ENCODE measurements around the gene ELK1. TPM values are rescaled to one million over a fixed set of nuclear protein-coding genes. Genes with fewer than 3 reads are reported as not detected.

The ELK1 gene
- polyA plus RNA-seq, 1 donor from 2014 or later: 21.2 TPM

DNA sequence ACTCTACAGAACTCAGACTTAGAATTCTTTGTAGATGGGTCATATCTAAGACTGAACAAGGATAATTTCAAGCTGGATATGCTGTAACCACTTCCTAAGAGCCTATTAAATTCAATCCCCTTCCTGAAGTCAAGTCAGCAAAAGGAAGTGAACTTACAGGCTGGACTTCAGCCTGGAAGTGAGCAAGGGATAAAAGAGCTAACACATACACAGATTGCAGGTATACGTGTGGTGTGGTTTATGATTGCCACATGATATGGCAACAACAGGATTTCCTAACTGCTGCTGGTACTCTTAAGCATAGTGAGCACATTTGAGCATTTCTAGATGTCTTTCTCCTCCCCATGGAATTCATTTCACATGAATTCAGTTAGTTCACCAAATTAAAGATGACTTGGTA, 46.8 kb upstream of the ELK1 start:
- TF ChIP-seq EZH2 (IDR thresholded peaks at IDR 0.05; ENCODE audit: borderline replicate concordance, insufficient read depth, low read length, poor library complexity, severe bottlenecking): no peak
- no peak for TF ChIP-seq TAF1 (IDR thresholded peaks at IDR 0.05; ENCODE audit: low read depth)
- no peak for TF ChIP-seq POLR2AphosphoS5 (IDR thresholded peaks at IDR 0.05)
- TF ChIP-seq EP300 (conservative IDR thresholded peaks at IDR 0.05; ENCODE audit: poor library complexity, severe bottlenecking): no peak
- no peak for TF ChIP-seq SMC3 (conservative IDR thresholded peaks at IDR 0.05; ENCODE audit: poor library complexity)
- TF ChIP-seq, protein P1, sequence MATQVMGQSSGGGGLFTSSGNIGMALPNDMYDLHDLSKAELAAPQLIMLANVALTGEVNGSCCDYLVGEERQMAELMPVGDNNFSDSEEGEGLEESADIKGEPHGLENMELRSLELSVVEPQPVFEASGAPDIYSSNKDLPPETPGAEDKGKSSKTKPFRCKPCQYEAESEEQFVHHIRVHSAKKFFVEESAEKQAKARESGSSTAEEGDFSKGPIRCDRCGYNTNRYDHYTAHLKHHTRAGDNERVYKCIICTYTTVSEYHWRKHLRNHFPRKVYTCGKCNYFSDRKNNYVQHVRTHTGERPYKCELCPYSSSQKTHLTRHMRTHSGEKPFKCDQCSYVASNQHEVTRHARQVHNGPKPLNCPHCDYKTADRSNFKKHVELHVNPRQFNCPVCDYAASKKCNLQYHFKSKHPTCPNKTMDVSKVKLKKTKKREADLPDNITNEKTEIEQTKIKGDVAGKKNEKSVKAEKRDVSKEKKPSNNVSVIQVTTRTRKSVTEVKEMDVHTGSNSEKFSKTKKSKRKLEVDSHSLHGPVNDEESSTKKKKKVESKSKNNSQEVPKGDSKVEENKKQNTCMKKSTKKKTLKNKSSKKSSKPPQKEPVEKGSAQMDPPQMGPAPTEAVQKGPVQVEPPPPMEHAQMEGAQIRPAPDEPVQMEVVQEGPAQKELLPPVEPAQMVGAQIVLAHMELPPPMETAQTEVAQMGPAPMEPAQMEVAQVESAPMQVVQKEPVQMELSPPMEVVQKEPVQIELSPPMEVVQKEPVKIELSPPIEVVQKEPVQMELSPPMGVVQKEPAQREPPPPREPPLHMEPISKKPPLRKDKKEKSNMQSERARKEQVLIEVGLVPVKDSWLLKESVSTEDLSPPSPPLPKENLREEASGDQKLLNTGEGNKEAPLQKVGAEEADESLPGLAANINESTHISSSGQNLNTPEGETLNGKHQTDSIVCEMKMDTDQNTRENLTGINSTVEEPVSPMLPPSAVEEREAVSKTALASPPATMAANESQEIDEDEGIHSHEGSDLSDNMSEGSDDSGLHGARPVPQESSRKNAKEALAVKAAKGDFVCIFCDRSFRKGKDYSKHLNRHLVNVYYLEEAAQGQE (IDR thresholded peaks at IDR 0.05; ENCODE audit: borderline replicate concordance): no peak
- TF ChIP-seq MXI1 (conservative IDR thresholded peaks at IDR 0.05; ENCODE audit: poor library complexity, severe bottlenecking): no peak
- TF ChIP-seq, protein P2, sequence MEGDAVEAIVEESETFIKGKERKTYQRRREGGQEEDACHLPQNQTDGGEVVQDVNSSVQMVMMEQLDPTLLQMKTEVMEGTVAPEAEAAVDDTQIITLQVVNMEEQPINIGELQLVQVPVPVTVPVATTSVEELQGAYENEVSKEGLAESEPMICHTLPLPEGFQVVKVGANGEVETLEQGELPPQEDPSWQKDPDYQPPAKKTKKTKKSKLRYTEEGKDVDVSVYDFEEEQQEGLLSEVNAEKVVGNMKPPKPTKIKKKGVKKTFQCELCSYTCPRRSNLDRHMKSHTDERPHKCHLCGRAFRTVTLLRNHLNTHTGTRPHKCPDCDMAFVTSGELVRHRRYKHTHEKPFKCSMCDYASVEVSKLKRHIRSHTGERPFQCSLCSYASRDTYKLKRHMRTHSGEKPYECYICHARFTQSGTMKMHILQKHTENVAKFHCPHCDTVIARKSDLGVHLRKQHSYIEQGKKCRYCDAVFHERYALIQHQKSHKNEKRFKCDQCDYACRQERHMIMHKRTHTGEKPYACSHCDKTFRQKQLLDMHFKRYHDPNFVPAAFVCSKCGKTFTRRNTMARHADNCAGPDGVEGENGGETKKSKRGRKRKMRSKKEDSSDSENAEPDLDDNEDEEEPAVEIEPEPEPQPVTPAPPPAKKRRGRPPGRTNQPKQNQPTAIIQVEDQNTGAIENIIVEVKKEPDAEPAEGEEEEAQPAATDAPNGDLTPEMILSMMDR (IDR thresholded peaks at IDR 0.05; ENCODE audit: poor library complexity, severe bottlenecking): no peak
- TF ChIP-seq RAD21 (conservative IDR thresholded peaks at IDR 0.05): no peak
- no peak overlapping the region for H3K4me2 ChIP-seq (ENCODE audit: low read length)
- H3K79me2 ChIP-seq (replicated peaks; ENCODE audit: insufficient read depth, low read length): no peaks in the 10 kb centered on the region
- no peaks in the 10 kb centered on the region for H3K36me3 ChIP-seq (ENCODE audit: insufficient read depth, low read length)
- H3F3A ChIP-seq (ENCODE audit: insufficient read depth, low read length, poor library complexity, severe bottlenecking): no peaks in the 10 kb centered on the region
- H4K20me1 ChIP-seq (ENCODE audit: insufficient read depth): no peaks in the 10 kb centered on the region
- H3K27ac ChIP-seq (ENCODE audit: low read length): no peak overlapping the region
- H3K27me3 ChIP-seq (ENCODE audit: insufficient read depth, low read depth, low read length): no peaks in the 10 kb centered on the region
- no peak overlapping the region for H3K9ac ChIP-seq (ENCODE audit: low read length)
- no peaks in the 10 kb centered on the region for H3K9me3 ChIP-seq (ENCODE audit: low read length)
- no peak overlapping the region for H3K4me3 ChIP-seq (ENCODE audit: low read length)
- H2AFZ ChIP-seq (ENCODE audit: low read depth, low read length): no peak overlapping the region
- H3K9me2 ChIP-seq (ENCODE audit: insufficient read depth, low read length): no peaks in the 10 kb centered on the region

- H3K79me2 ChIP-seq (replicated peaks; ENCODE audit: insufficient read depth, low read length): no peaks in the 10 kb centered on the region
- H3K9me2 ChIP-seq (ENCODE audit: insufficient read depth, low read length): no peaks in the 10 kb centered on the region
- no peaks in the 10 kb centered on the region for H3K9me3 ChIP-seq (ENCODE audit: low read length)
- no peak overlapping the region for H3K4me3 ChIP-seq (ENCODE audit: low read length)
- no peak overlapping the region for H3K9ac ChIP-seq (ENCODE audit: low read length)
- no peaks in the 10 kb centered on the region for H3F3A ChIP-seq (ENCODE audit: insufficient read depth, low read length, poor library complexity, severe bottlenecking)
- H4K20me1 ChIP-seq (ENCODE audit: insufficient read depth): no peaks in the 10 kb centered on the region
- no peak overlapping the region for H3K27ac ChIP-seq (ENCODE audit: low read length)
- H3K27me3 ChIP-seq (ENCODE audit: insufficient read depth, low read depth, low read length): no peaks in the 10 kb centered on the region
- no peak overlapping the region for H3K4me2 ChIP-seq (ENCODE audit: low read length)
- no peaks in the 10 kb centered on the region for H3K36me3 ChIP-seq (ENCODE audit: insufficient read depth, low read length)
- H2AFZ ChIP-seq (ENCODE audit: low read depth, low read length): no peak overlapping the region
- no peak for TF ChIP-seq RAD21 (conservative IDR thresholded peaks at IDR 0.05)
- TF ChIP-seq, protein P2 (IDR thresholded peaks at IDR 0.05; ENCODE audit: poor library complexity, severe bottlenecking): no peak
- TF ChIP-seq TAF1 (IDR thresholded peaks at IDR 0.05; ENCODE audit: low read depth): no peak
- TF ChIP-seq POLR2AphosphoS5 (IDR thresholded peaks at IDR 0.05): no peak
- no peak for TF ChIP-seq EP300 (conservative IDR thresholded peaks at IDR 0.05; ENCODE audit: poor library complexity, severe bottlenecking)
- TF ChIP-seq, protein P1 (IDR thresholded peaks at IDR 0.05; ENCODE audit: borderline replicate concordance): no peak
Measured at GRCh38 chrX:47690175-47690574, 39.8 kb upstream of the ELK1 start.

Measured in neural cell (in vitro differentiated cells).